Activated CD4-positive, alpha-beta T cell treated with anti-CD3 and anti-CD28 coated beads, Interleukin-2, amount 10 ng/mL, durations not matched to agents 7 days and 5 days (primary cell): ENCODE data around the gene KSR2. TPM values are rescaled to one million over a fixed set of nuclear protein-coding genes. Genes with fewer than 3 reads are reported as not detected.

Experiments
- CTCF ChIA-PET: fragments of 350-600 bp; sonication (Branson Sonifier 250); formaldehyde crosslinking; loops from one replicate; lab custom pipeline; 2021; ENCODE audit warnings: antibody characterized with exemption; lab: Charles Lee
- POLR2A ChIA-PET: fragments of 350-600 bp; sonication (Branson Sonifier 250); formaldehyde crosslinking; loops from one replicate; lab custom pipeline; 2021; ENCODE audit warnings: antibody characterized with exemption; lab: Charles Lee
- DNase-seq: peaks from one replicate; pipeline ENCODE4 v3.0.0-alpha.2; 2020
- H3K27ac Mint-ChIP-seq: one replicate; pipeline ENCODE4 v1.8.0; 2021; ENCODE audit warnings: mild to moderate bottlenecking, moderate library complexity, mixed read lengths
- H3K27me3 Mint-ChIP-seq: one replicate; pipeline ENCODE4 v1.8.0; 2021; ENCODE audit warnings: mixed read lengths
- H3K36me3 Mint-ChIP-seq: one replicate; pipeline ENCODE4 v1.8.0; 2021; ENCODE audit warnings: low read depth, mixed read lengths
- H3K4me1 Mint-ChIP-seq: one replicate; pipeline ENCODE4 v1.8.0; 2021; ENCODE audit warnings: mixed read lengths
- H3K4me3 Mint-ChIP-seq: one replicate; pipeline ENCODE4 v1.8.0; 2021; ENCODE audit warnings: mild to moderate bottlenecking, moderate library complexity, mixed read lengths
- H3K9me3 Mint-ChIP-seq: one replicate; pipeline ENCODE4 v1.8.0; 2021; ENCODE audit warnings: mixed read lengths
- total RNA-seq, 2 experiments: library from RNA; stranded (reverse); gene quantifications; one replicate each; pipeline ENCODE4 v1.2.3, GENCODE V29; 2021

Gene KSR2
- total RNA-seq, 2 experiments from 2014 or later: 0.04 to 0.15 TPM

GRCh38 chr12:117699575-117699974 lies 269.2 kb downstream of the KSR2 start:
- Mint-ChIP-seq H3K9me3 (no peaks in the 10 kb centered on the region), H3K27me3 (no peaks in the 10 kb centered on the region), H3K27ac (no peak overlapping the region), H3K4me1 (no peaks in the 10 kb centered on the region), H3K4me3 (no peak overlapping the region), H3K36me3 (no peaks in the 10 kb centered on the region)
- POLR2A ChIA-PET: no interaction called here
- CTCF ChIA-PET: interaction anchor here (0.9 kb wide), 1 partner anchor 18 kb away, joined by 5 read pairs; no protein-coding TSS in a partner anchor
- no peak for DNase-seq

- Mint-ChIP-seq H3K9me3 (peaks cover 3% of the 10 kb centered on the region), H3K27ac (no peak overlapping the region), H3K4me1 (no peaks in the 10 kb centered on the region), H3K36me3 (no peaks in the 10 kb centered on the region), H3K4me3 (no peak overlapping the region), H3K27me3 (no peaks in the 10 kb centered on the region)
- POLR2A ChIA-PET: no interaction called here
- CTCF ChIA-PET: interaction anchor here (0.9 kb wide), 1 partner anchor 18 kb away, joined by 5 read pairs; no protein-coding TSS in a partner anchor
- no peak for DNase-seq
Observed at GRCh38 chr12:117699118-117699517, 269.7 kb downstream of the KSR2 start.

- POLR2A ChIA-PET: interaction anchor here (0.6 kb wide), 1 partner anchor 9 kb away, joined by 6 read pairs; no protein-coding TSS in a partner anchor
- no peak overlapping the region for H3K27ac Mint-ChIP-seq
- H3K36me3 Mint-ChIP-seq: no peaks in the 10 kb centered on the region
- CTCF ChIA-PET: no interaction called here
- H3K27me3 Mint-ChIP-seq: no peaks in the 10 kb centered on the region
- no peak overlapping the region for H3K4me3 Mint-ChIP-seq
- H3K9me3 Mint-ChIP-seq: peaks cover 3% of the 10 kb centered on the region
- no peaks in the 10 kb centered on the region for H3K4me1 Mint-ChIP-seq
- DNase-seq: no peak
Observed at GRCh38 chr12:117695956-117696355, 272.8 kb downstream of the KSR2 start.

GRCh38 chr12:117692512-117692911 lies 276.3 kb downstream of the KSR2 start:
- no peaks in the 10 kb centered on the region for H3K4me1 Mint-ChIP-seq
- ChIA-PET POLR2A (no interaction called here), CTCF (no interaction called here)
- H3K27ac Mint-ChIP-seq: no peak overlapping the region
- H3K27me3 Mint-ChIP-seq: no peaks in the 10 kb centered on the region
- DNase-seq: no peak
- H3K36me3 Mint-ChIP-seq: no peaks in the 10 kb centered on the region
- peaks cover 3% of the 10 kb centered on the region for H3K9me3 Mint-ChIP-seq
- H3K4me3 Mint-ChIP-seq: no peak overlapping the region

- peaks cover 3% of the 10 kb centered on the region for H3K9me3 Mint-ChIP-seq
- H3K27ac Mint-ChIP-seq: no peak overlapping the region
- POLR2A ChIA-PET: no interaction called here
- CTCF ChIA-PET: no interaction called here
- H3K27me3 Mint-ChIP-seq: no peaks in the 10 kb centered on the region
- H3K4me1 Mint-ChIP-seq: no peaks in the 10 kb centered on the region
- no peaks in the 10 kb centered on the region for H3K36me3 Mint-ChIP-seq
- DNase-seq: no peak
- no peak overlapping the region for H3K4me3 Mint-ChIP-seq
Observed at GRCh38 chr12:117689857-117690256, 278.9 kb downstream of the KSR2 start.

- Mint-ChIP-seq H3K36me3 (no peaks in the 10 kb centered on the region), H3K27ac (no peak overlapping the region), H3K27me3 (no peaks in the 10 kb centered on the region), H3K9me3 (no peaks in the 10 kb centered on the region), H3K4me1 (no peaks in the 10 kb centered on the region), H3K4me3 (no peak overlapping the region)
- ChIA-PET CTCF (no interaction called here), POLR2A (no interaction called here)
- DNase-seq: no peak
Observed at GRCh38 chr12:117688446-117688845, 280.3 kb downstream of the KSR2 start.

- Mint-ChIP-seq H3K9me3 (no peaks in the 10 kb centered on the region), H3K27ac (no peak overlapping the region), H3K27me3 (no peaks in the 10 kb centered on the region), H3K4me1 (no peaks in the 10 kb centered on the region), H3K4me3 (no peak overlapping the region), H3K36me3 (no peaks in the 10 kb centered on the region)
- DNase-seq: no peak
- CTCF ChIA-PET: no interaction called here
- POLR2A ChIA-PET: no interaction called here
Observed at GRCh38 chr12:117686911-117687377, 281.8 kb downstream of the KSR2 start.

- no peak overlapping the region for H3K27ac Mint-ChIP-seq
- no peaks in the 10 kb centered on the region for H3K27me3 Mint-ChIP-seq
- H3K36me3 Mint-ChIP-seq: no peaks in the 10 kb centered on the region
- H3K4me3 Mint-ChIP-seq: no peak overlapping the region
- no peaks in the 10 kb centered on the region for H3K4me1 Mint-ChIP-seq
- DNase-seq: no peak
- H3K9me3 Mint-ChIP-seq: no peaks in the 10 kb centered on the region
- POLR2A ChIA-PET: no interaction called here
- CTCF ChIA-PET: no interaction called here
Observed at GRCh38 chr12:117686210-117686609, 282.6 kb downstream of the KSR2 start.

GRCh38 chr12:117685110-117685926 lies 283.5 kb downstream of the KSR2 start:
- H3K27ac Mint-ChIP-seq: no peak overlapping the region
- no peaks in the 10 kb centered on the region for H3K4me1 Mint-ChIP-seq
- no peaks in the 10 kb centered on the region for H3K36me3 Mint-ChIP-seq
- CTCF ChIA-PET: no interaction called here
- H3K9me3 Mint-ChIP-seq: no peaks in the 10 kb centered on the region
- no peaks in the 10 kb centered on the region for H3K27me3 Mint-ChIP-seq
- POLR2A ChIA-PET: interaction anchor here (0.6 kb wide), 1 partner anchor 10 kb away, joined by 5 read pairs; no protein-coding TSS in a partner anchor
- no peak for DNase-seq
- H3K4me3 Mint-ChIP-seq: no peak overlapping the region

- no peaks in the 10 kb centered on the region for H3K27me3 Mint-ChIP-seq
- no peak overlapping the region for H3K4me3 Mint-ChIP-seq
- CTCF ChIA-PET: no interaction called here
- POLR2A ChIA-PET: interaction anchor here (0.6 kb wide), 1 partner anchor 10 kb away, joined by 5 read pairs; no protein-coding TSS in a partner anchor
- no peaks in the 10 kb centered on the region for H3K36me3 Mint-ChIP-seq
- no peaks in the 10 kb centered on the region for H3K4me1 Mint-ChIP-seq
- no peak for DNase-seq
- no peaks in the 10 kb centered on the region for H3K9me3 Mint-ChIP-seq
- no peak overlapping the region for H3K27ac Mint-ChIP-seq
Observed at GRCh38 chr12:117684471-117684870, 284.3 kb downstream of the KSR2 start.

GRCh38 chr12:117680312-117680711 lies 288.5 kb downstream of the KSR2 start:
- no peak for DNase-seq
- H3K9me3 Mint-ChIP-seq: no peaks in the 10 kb centered on the region
- H3K36me3 Mint-ChIP-seq: no peaks in the 10 kb centered on the region
- H3K27ac Mint-ChIP-seq: no peak overlapping the region
- no peak overlapping the region for H3K4me3 Mint-ChIP-seq
- no peaks in the 10 kb centered on the region for H3K4me1 Mint-ChIP-seq
- CTCF ChIA-PET: no interaction called here
- no peaks in the 10 kb centered on the region for H3K27me3 Mint-ChIP-seq
- POLR2A ChIA-PET: no interaction called here

- H3K9me3 Mint-ChIP-seq: no peaks in the 10 kb centered on the region
- no peak overlapping the region for H3K4me3 Mint-ChIP-seq
- DNase-seq: no peak
- CTCF ChIA-PET: no interaction called here
- H3K27me3 Mint-ChIP-seq: no peaks in the 10 kb centered on the region
- POLR2A ChIA-PET: no interaction called here
- no peaks in the 10 kb centered on the region for H3K36me3 Mint-ChIP-seq
- H3K27ac Mint-ChIP-seq: no peak overlapping the region
- H3K4me1 Mint-ChIP-seq: no peaks in the 10 kb centered on the region
Observed at GRCh38 chr12:117679776-117680175, 289.0 kb downstream of the KSR2 start.

- Mint-ChIP-seq H3K9me3 (no peaks in the 10 kb centered on the region), H3K4me3 (no peak overlapping the region), H3K36me3 (no peaks in the 10 kb centered on the region), H3K27me3 (no peaks in the 10 kb centered on the region), H3K4me1 (no peaks in the 10 kb centered on the region), H3K27ac (no peak overlapping the region)
- ChIA-PET POLR2A (no interaction called here), CTCF (no interaction called here)
- DNase-seq: no peak
Observed at GRCh38 chr12:117674763-117675162, 294.0 kb downstream of the KSR2 start.
